ENCODE data around the gene USP37. TPM values are rescaled to one million over a fixed set of nuclear protein-coding genes. Genes with fewer than 3 reads are reported as not detected.
"Not testable (repeated sequence)": the region's sequence is repeated elsewhere in the genome, so short reads cannot be mapped to it uniquely, and the experiment has no call there.

USP37 gene
- total and polyA plus RNA-seq, 3 donors from 2014 or later, result 26.7 to 81.4 (median 39.3) TPM

DNA sequence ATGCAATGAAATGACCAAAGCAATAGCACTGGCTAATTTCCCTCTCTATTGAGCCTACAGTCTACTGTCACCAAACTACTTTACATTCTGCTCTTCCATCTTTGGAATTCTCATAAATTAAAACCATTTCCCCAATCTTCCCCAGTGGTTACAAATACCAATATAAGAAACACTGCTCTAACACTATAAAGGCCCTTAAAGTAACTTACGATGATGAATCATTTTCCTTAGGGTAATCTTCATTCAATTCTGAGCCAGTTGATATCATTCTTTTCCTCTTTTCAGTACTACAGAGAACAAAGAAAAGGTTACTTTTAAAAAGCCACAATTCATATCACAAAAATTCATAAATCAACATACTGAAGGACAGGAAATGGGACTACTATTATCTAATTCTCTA lies 22.1 kb downstream of the USP37 start:
- H3K27ac ChIP-seq, result no peak overlapping the region

DNA sequence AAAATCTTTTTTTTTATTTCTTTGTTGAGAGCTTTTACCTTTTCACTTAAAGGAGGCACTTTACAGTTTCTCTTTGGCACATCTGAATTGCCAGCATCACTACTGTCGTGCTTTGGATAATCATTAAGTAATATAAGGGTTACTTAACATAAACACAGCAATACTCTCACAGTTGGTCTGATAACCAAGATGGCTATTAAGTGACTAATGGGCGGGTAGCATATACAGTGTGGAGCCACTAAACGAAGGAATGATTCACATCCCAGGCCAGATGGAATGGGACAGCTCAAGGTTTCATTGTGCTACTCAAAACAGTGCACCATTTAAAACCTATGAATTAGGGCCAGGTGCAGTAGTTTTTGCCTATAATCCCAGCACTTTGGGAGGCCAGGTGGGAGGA lies 28.1 kb downstream of the USP37 start:
- no peaks in the 10 kb centered on the region for H3K4me1 ChIP-seq
- no peak for TF ChIP-seq POLR2A (IDR thresholded peaks at IDR 0.05)
- TF ChIP-seq, protein P1, sequence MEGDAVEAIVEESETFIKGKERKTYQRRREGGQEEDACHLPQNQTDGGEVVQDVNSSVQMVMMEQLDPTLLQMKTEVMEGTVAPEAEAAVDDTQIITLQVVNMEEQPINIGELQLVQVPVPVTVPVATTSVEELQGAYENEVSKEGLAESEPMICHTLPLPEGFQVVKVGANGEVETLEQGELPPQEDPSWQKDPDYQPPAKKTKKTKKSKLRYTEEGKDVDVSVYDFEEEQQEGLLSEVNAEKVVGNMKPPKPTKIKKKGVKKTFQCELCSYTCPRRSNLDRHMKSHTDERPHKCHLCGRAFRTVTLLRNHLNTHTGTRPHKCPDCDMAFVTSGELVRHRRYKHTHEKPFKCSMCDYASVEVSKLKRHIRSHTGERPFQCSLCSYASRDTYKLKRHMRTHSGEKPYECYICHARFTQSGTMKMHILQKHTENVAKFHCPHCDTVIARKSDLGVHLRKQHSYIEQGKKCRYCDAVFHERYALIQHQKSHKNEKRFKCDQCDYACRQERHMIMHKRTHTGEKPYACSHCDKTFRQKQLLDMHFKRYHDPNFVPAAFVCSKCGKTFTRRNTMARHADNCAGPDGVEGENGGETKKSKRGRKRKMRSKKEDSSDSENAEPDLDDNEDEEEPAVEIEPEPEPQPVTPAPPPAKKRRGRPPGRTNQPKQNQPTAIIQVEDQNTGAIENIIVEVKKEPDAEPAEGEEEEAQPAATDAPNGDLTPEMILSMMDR (IDR thresholded peaks at IDR 0.05), result no peak
- 89 to 93% methylated on average over 3 of the region's 3 CpGs for WGBS, 2 donors
- H3K36me3 ChIP-seq (ENCODE audit: low read depth, missing control alignments), result no peaks in the 10 kb centered on the region
- no peaks in the 10 kb centered on the region for H3K27me3 ChIP-seq
- H3K27ac ChIP-seq, result no peak overlapping the region
- no peak overlapping the region for H3K4me3 ChIP-seq
- intact Hi-C loops (cut with DNase I; ENCODE audit: low total_unique reads), result no loop called here
- no peak for DNase-seq
- no peaks in the 10 kb centered on the region for H3K9me3 ChIP-seq

More for the DNA sequence above, 22.1 kb downstream of the USP37 start:
- DNase-seq, result no peak
- TF ChIP-seq, protein P1 (IDR thresholded peaks at IDR 0.05), result no peak
- TF ChIP-seq POLR2A (IDR thresholded peaks at IDR 0.05), result no peak
- WGBS, 2 donors, result 67 to 82% methylated on average over 1 of the region's 1 CpG
- no peak overlapping the region for H3K4me3 ChIP-seq
- H3K4me1 ChIP-seq, result no peaks in the 10 kb centered on the region
- intact Hi-C loops (cut with DNase I; ENCODE audit: low total_unique reads), result no loop called here
- no peaks in the 10 kb centered on the region for H3K36me3 ChIP-seq (ENCODE audit: low read depth, missing control alignments)
- H3K9me3 ChIP-seq, result no peaks in the 10 kb centered on the region
- no peaks in the 10 kb centered on the region for H3K27me3 ChIP-seq

DNA sequence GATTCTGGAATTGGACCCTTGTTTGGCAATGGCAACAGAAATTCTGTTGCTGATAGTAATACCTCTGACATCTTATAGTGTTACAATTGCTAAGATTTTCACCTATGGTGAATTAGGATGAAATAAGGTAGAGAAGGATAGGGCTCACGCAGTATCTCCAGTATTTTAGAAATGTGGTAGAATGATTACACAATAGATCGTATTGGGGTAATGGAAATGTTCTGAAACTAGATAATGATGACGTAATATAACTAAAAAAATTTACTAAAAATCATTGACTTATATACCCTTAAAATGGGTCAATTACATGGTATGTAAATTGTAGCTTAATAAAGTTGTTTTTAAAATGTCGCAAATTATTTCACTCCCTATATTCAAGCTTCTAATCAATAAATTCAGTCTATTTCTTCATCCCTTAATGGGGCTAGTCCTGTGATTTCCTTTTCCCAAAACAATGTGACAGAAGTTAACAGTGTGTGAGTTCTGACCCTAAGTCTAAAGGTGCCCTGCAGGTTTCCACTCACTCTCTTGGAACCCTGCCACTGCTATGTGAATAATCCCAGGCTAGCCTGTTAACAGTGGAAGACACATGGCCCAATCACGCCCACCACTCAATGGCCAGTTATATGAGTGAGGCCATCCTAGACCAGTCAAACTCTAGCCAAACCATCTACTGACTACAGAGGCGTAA lies 31.2 kb downstream of the USP37 start:
- no peak overlapping the region for H3K27ac ChIP-seq
- H3K27me3 ChIP-seq, result no peaks in the 10 kb centered on the region
- H3K4me1 ChIP-seq, result no peaks in the 10 kb centered on the region
- no peak overlapping the region for H3K4me3 ChIP-seq
- H3K9me3 ChIP-seq, result no peaks in the 10 kb centered on the region
- intact Hi-C loops (cut with DNase I; ENCODE audit: low total_unique reads), result no loop called here
- no peaks in the 10 kb centered on the region for H3K36me3 ChIP-seq (ENCODE audit: low read depth, missing control alignments)
- 80 to 90% methylated on average over 6 of the region's 6 CpGs for WGBS, 2 donors
- DNase-seq, result no peak
- TF ChIP-seq, protein P1 (IDR thresholded peaks at IDR 0.05), result no peak
- no peak for TF ChIP-seq POLR2A (IDR thresholded peaks at IDR 0.05)

DNA sequence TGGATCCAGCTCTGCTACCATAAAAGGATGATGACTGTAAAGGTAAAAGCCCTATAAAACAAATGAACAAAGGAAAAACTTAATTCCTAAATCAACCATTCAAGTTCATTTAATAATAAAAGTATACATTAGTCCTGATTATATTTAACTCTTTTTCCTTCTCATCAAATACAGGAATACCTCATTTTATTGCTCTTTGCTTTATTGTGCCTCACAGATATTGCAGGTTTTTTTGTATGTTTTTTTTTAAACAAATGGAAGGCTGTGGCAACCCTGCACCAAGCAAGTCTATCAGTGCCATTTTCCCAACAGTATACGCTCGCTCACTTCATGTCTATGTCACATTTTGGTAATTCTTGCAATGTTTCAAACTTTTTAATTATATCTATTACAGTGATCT lies 38.2 kb downstream of the USP37 start:
- Histone ChIP-seq H3K4me1 (no peaks in the 10 kb centered on the region), H3K27me3 (no peaks in the 10 kb centered on the region), H3K27ac (no peak overlapping the region), H3K36me3 (ENCODE audit: low read depth, missing control alignments) (no peaks in the 10 kb centered on the region), H3K4me3 (no peak overlapping the region), H3K9me3 (no peaks in the 10 kb centered on the region)
- WGBS, 2 donors, result 96 to 98% methylated on average over 2 of the region's 2 CpGs
- TF ChIP-seq, protein P1 (IDR thresholded peaks at IDR 0.05), result no peak
- TF ChIP-seq POLR2A (IDR thresholded peaks at IDR 0.05), result no peak
- intact Hi-C loops (cut with DNase I; ENCODE audit: low total_unique reads), result no loop called here
- DNase-seq, result no peak

DNA sequence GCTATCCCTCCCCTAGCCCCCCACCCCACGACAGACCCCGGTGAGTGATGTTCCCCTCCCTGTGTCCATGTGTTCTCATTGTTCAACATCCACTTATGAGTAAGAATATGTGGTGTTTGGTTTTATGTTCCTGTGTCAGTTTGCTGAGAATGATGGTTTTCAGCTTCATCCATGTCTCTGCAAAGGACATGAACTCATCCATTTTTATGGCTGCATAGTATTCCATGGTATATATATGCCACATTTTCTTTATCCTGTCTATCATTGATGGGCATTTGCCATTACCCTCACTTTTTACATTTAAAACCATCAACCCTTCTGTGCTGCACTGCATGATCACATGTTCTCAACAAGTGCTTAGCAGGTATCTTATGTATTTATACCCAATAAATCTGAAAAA lies 39.7 kb downstream of the USP37 start:
- H3K27me3 ChIP-seq; DNase-seq; H3K4me3 ChIP-seq; H3K9me3 ChIP-seq; H3K36me3 ChIP-seq (ENCODE audit: low read depth, missing control alignments); H3K4me1 ChIP-seq; H3K27ac ChIP-seq; intact Hi-C loops (cut with DNase I; ENCODE audit: low total_unique reads): not testable (repeated sequence)
- 98 to 100% methylated on average over 2 of the region's 2 CpGs for WGBS, 2 donors
